Lung (tissue), 12 donors: ENCODE data around the gene ZMIZ2. TPM values are rescaled to one million over a fixed set of nuclear protein-coding genes. Genes with fewer than 3 reads are reported as not detected.
"Not testable (repeated sequence)": the region's sequence is repeated elsewhere in the genome, so short reads cannot be mapped to it uniquely, and the experiment has no call there.

Experiments used
- ATAC-seq: fragments of 200-7000 bp; cut with Tn5 transposase; one replicate; pipeline ENCODE4 v1.9.1; 2020; ENCODE audit warnings: moderate number of reproducible peaks; ENCODE audit not compliant: insufficient read depth, low FRiP score
- DNase-seq, 3 donors: peaks; one replicate each; pipeline ENCODE4 v3.0.0-alpha.2; 2013 to 2017
- H3K27ac ChIP-seq, 2 donors: one replicate each; pipeline ENCODE4 v1.5.1; 2013; ENCODE audit warnings: mild to moderate bottlenecking in 2 of 2, moderate library complexity in 2 of 2, control low read depth in 1 of 2, inconsistent platforms in 1 of 2, low read depth in 1 of 2, low read length in 1 of 2
- H3K27me3 ChIP-seq, 3 donors: one replicate each; pipeline ENCODE4 v1.5.1; 2013; ENCODE audit warnings: low read length in 2 of 3; ENCODE audit not compliant: control insufficient read depth in 3 of 3, insufficient read depth in 3 of 3
- H3K36me3 ChIP-seq, 4 donors: one replicate each; pipeline ENCODE4 v1.5.1; 2013; ENCODE audit warnings: low read length in 4 of 4, mild to moderate bottlenecking in 1 of 4, moderate library complexity in 1 of 4; ENCODE audit not compliant: control insufficient read depth in 4 of 4, insufficient read depth in 4 of 4
- H3K4me1 ChIP-seq, 5 donors: one replicate each; pipeline ENCODE4 v1.5.1; 2013; ENCODE audit warnings: low read length in 5 of 5, mild to moderate bottlenecking in 2 of 5, moderate library complexity in 1 of 5; ENCODE audit not compliant: control insufficient read depth in 5 of 5, insufficient read depth in 5 of 5
- H3K4me3 ChIP-seq: one replicate; pipeline ENCODE4 v1.5.1; 2013; ENCODE audit warnings: mild to moderate bottlenecking, control low read depth, moderate library complexity
- H3K9ac ChIP-seq, 2 donors: one replicate each; pipeline ENCODE4 v1.5.1; 2013; ENCODE audit warnings: low read length in 2 of 2, control low read depth in 1 of 2; ENCODE audit not compliant: insufficient read depth in 1 of 2
- H3K9me3 ChIP-seq, 4 donors: one replicate each; pipeline ENCODE4 v1.5.1; 2013; ENCODE audit warnings: low read length in 3 of 4, mild to moderate bottlenecking in 1 of 4, moderate library complexity in 1 of 4; ENCODE audit not compliant: control insufficient read depth in 4 of 4, insufficient read depth in 3 of 4
- CTCF ChIP-seq: IDR thresholded peaks from 2 replicates; pipeline ENCODE4 v1.5.1; 2012; ENCODE audit warnings: mild to moderate bottlenecking; ENCODE audit errors: control extremely low read depth, extremely low read depth
- WGBS, 2 donors: extraction: QIAGEN DNeasy Blood & Tissue Kit; methylation state at CpG; one replicate each; pipeline ENCODE4 v1.1.7; 2013; 5-methylcytosine and 5-hydroxymethylcytosine counted together
- polyA plus RNA-seq, 2 donors: library from polyadenylated mRNA; stranded (reverse); fragments of 200-250 nt; gene quantifications; one replicate each; pipeline ENCODE4 v1.2.1, GENCODE V29; 2013
- total RNA-seq, 2 donors: library from RNA; depleted of rRNA in 1 of 2; stranded (reverse); fragments of >200 nt in 1 of 2; gene quantifications; one replicate each; pipeline ENCODE4 v1.2.1, GENCODE V29; 2014 to 2021
- donor health status: control.
- donor health status: control.
- donor health status: Bipolar disorder and iron deficiency.
- donor health status: healthy.
- donor health status: DM: yes; HTN: yes; CAD: no.

Gene ZMIZ2
- total and polyA plus RNA-seq, 4 donors: 26.2 to 103 (median 53.7) TPM

DNA sequence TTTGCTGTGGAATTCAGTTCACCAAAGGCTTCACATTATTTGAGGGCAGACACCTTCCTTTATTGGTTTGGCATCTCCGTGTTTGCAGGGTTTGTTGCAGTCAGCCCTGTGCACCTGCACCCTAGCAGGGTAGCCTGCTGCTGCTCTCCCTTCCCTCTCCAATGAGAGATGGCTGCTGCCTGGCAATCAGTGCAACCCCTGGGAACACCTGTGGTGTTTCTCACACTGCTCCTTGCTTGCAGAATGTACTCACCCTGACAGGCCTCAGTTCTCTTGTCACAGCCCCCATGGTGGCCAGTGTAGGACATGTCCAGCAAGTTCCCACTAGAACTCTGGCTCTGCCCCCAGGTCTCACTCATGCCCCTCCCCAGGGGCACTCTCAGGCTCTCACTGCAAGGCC, 35.7 kb downstream of the ZMIZ2 start:
- 88 to 96% methylated on average over 1 of the region's 1 CpG for WGBS, 2 donors

DNA sequence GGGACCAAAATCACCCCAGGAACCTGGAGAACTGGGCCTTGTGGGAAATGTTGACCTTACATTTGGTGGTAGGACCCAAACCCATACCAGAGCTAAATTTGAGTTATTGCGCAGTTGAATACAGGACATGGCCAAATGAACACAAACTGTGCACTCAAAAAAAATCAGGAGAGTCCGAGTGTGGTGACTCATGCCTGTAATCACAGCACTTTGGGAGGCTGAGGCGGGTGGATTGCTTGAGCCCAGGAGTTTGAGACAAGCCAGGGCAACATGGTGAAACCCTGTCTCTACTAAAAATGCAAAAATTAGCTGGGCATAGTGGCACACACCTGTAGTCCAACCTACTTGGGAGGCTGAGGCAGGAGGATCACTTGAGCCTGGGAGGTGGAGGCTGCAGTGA, 36.6 kb downstream of the ZMIZ2 start:
- not testable (repeated sequence) for H3K27me3 ChIP-seq, H3K27ac ChIP-seq, H3K36me3 ChIP-seq, DNase-seq, ATAC-seq, H3K4me1 ChIP-seq, H3K9me3 ChIP-seq, H3K4me3 ChIP-seq, H3K9ac ChIP-seq
- 94 to 96% methylated on average over 3 of the region's 3 CpGs for WGBS, 2 donors

More for the DNA sequence above, 35.7 kb downstream of the ZMIZ2 start:
- ATAC-seq (no peak), DNase-seq (no peak)
- no peaks in the 10 kb centered on the region for H3K36me3 ChIP-seq
- H3K27me3 ChIP-seq: no peaks in the 10 kb centered on the region
- no peaks in the 10 kb centered on the region for H3K4me1 ChIP-seq
- H3K4me3 ChIP-seq: no peak overlapping the region
- peaks cover 0 to 6% (median 3%) of the 10 kb centered on the region in 4 donors for H3K9me3 ChIP-seq
- H3K9ac ChIP-seq: no peak overlapping the region
- no peak for TF ChIP-seq CTCF
- H3K27ac ChIP-seq: no peak overlapping the region

GRCh38 chr7:44787041-44787440, 38.4 kb downstream of the ZMIZ2 start:
- Histone ChIP-seq H3K9ac (no peak overlapping the region), H3K27ac (no peak overlapping the region), H3K27me3 (no peaks in the 10 kb centered on the region), H3K36me3 (no peaks in the 10 kb centered on the region), H3K9me3 (peaks cover 0 to 6% (median 3%) of the 10 kb centered on the region in 4 donors), H3K4me3 (no peak overlapping the region), H3K4me1 (no peaks in the 10 kb centered on the region)
- DNase-seq (no peak), ATAC-seq (no peak)
- WGBS, 2 donors: 74 to 86% methylated on average over 4 of the region's 4 CpGs
- TF ChIP-seq CTCF: no peak

DNA sequence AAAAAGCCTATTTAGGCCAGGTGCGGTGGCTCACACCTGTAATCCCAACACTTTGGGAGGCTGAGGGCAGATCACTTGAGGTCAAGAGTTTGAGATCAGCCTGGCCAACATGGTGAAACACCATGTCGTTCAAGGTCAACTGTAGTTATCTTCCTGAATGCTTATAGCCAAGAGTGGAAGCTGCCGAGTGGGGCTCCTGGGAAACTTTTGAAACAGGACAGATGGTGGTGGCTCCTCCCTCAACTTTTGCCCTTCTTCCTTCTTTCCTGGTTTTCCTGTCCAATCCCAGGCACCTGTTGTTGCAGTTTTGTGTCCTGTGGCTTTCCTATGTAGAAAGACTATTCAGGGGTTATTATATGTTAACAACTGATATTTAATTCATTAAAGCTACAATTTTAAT, 39.1 kb downstream of the ZMIZ2 start:
- ATAC-seq: no peak
- no peaks in the 10 kb centered on the region for H3K4me1 ChIP-seq
- H3K9ac ChIP-seq: no peak overlapping the region
- no peaks in the 10 kb centered on the region for H3K36me3 ChIP-seq
- peaks cover 0 to 6% (median 3%) of the 10 kb centered on the region in 4 donors for H3K9me3 ChIP-seq
- H3K27me3 ChIP-seq: no peaks in the 10 kb centered on the region
- no peak overlapping the region for H3K4me3 ChIP-seq
- no peak for DNase-seq
- no peak overlapping the region for H3K27ac ChIP-seq
- no peak for TF ChIP-seq CTCF
- 82 to 83% methylated on average over 3 of the region's 3 CpGs for WGBS, 2 donors
